GM18508 (cell line): ENCODE data around the gene EDEM3.
A peak's percentile ranks its signal among the peaks of the same experiment; 100 is the strongest.
"Not testable (repeated sequence)": the region's sequence is repeated elsewhere in the genome, so short reads cannot be mapped to it uniquely, and the experiment has no call there.

Experiments used
- ATAC-seq: cut with Tn5 transposase; IDR thresholded peaks from one replicate; pipeline ENCODE4 v1.9.1; 2021; ENCODE audit warnings: moderate number of reproducible peaks; ENCODE audit not compliant: insufficient read depth, unreplicated experiment

EDEM3 gene

GRCh38 chr1:184682956-184683355 lies 71.7 kb downstream of the EDEM3 start:
- no peak for ATAC-seq

- ATAC-seq = not testable (repeated sequence)
Observed at GRCh38 chr1:184680611-184681225, 73.9 kb downstream of the EDEM3 start.

GRCh38 chr1:184679472-184679871 lies 75.2 kb downstream of the EDEM3 start:
- ATAC-seq = not testable (repeated sequence)

GRCh38 chr1:184677344-184677743 lies 77.3 kb downstream of the EDEM3 start:
- ATAC-seq = no peak

- ATAC-seq = no peak
Observed at GRCh38 chr1:184673305-184673704, 81.4 kb downstream of the EDEM3 start.

GRCh38 chr1:184672013-184672726 lies 82.5 kb downstream of the EDEM3 start:
- no peak for ATAC-seq

GRCh38 chr1:184669391-184669790 lies 85.3 kb downstream of the EDEM3 start:
- ATAC-seq = no peak

- ATAC-seq = no peak
Observed at GRCh38 chr1:184665360-184665759, 89.3 kb downstream of the EDEM3 start.

- ATAC-seq = no peak
Observed at GRCh38 chr1:184664661-184665060, 90.0 kb downstream of the EDEM3 start.

- no peak for ATAC-seq
Observed at GRCh38 chr1:184664042-184664660, 90.5 kb downstream of the EDEM3 start.

- ATAC-seq = no peak
Observed at GRCh38 chr1:184661801-184662200, 92.9 kb downstream of the EDEM3 start.

- no peak for ATAC-seq
Observed at GRCh38 chr1:184660462-184661191, 94.0 kb downstream of the EDEM3 start.

- ATAC-seq = no peak
Observed at GRCh38 chr1:184658055-184658454, 96.6 kb downstream of the EDEM3 start.

GRCh38 chr1:184656221-184656620 lies 98.4 kb downstream of the EDEM3 start:
- ATAC-seq = no peak

GRCh38 chr1:184655185-184655584 lies 99.5 kb downstream of the EDEM3 start:
- ATAC-seq = no peak

- no peak for ATAC-seq
Observed at GRCh38 chr1:184650177-184650866, 104.3 kb downstream of the EDEM3 start.

GRCh38 chr1:184649451-184649888 lies 105.2 kb downstream of the EDEM3 start:
- ATAC-seq = peak; percentile 75

GRCh38 chr1:184648856-184649201 lies 105.8 kb downstream of the EDEM3 start:
- no peak for ATAC-seq

- ATAC-seq = no peak
Observed at GRCh38 chr1:184648160-184648855, 106.3 kb downstream of the EDEM3 start.

GRCh38 chr1:184647471-184647870 lies 107.2 kb downstream of the EDEM3 start:
- no peak for ATAC-seq
